Stimulated activated effector memory CD8-positive, alpha-beta T cell treated with anti-CD3 and anti-CD28 coated beads, Interleukin-12 subunit alpha, Interleukin-12 subunit beta, amount 100 ng/mL, for 72 hours (primary cell): Measurements from ENCODE around the gene ARHGAP26.
"Not testable (repeated sequence)": the region's sequence is repeated elsewhere in the genome, so short reads cannot be mapped to it uniquely, and the experiment has no call there.

Experiments used
- ATAC-seq: fragments of 150-1000 bp; cut with Tn5 transposase; 2 replicates; pipeline ENCODE4 v1.10.0; 2021
- DNase-seq, 2 donors: peaks; one replicate each; pipeline ENCODE4 v3.0.0; 2021 to 2022; ENCODE audit warnings: low spot score in 2 of 2
- H3K27ac Mint-ChIP-seq: one replicate; pipeline ENCODE4 v1.8.0; 2022; ENCODE audit warnings: mild to moderate bottlenecking, mixed read lengths
- H3K36me3 Mint-ChIP-seq: one replicate; pipeline ENCODE4 v1.8.0; 2022; ENCODE audit warnings: mild to moderate bottlenecking, mixed read lengths
- H3K4me1 Mint-ChIP-seq: one replicate; pipeline ENCODE4 v1.8.0; 2022; ENCODE audit warnings: mixed read lengths
- H3K4me3 Mint-ChIP-seq: one replicate; pipeline ENCODE4 v1.8.0; 2022; ENCODE audit warnings: mild to moderate bottlenecking, mixed read lengths
- H3K9me3 Mint-ChIP-seq: one replicate; pipeline ENCODE4 v1.8.0; 2022; ENCODE audit warnings: mixed read lengths

ARHGAP26 gene

DNA sequence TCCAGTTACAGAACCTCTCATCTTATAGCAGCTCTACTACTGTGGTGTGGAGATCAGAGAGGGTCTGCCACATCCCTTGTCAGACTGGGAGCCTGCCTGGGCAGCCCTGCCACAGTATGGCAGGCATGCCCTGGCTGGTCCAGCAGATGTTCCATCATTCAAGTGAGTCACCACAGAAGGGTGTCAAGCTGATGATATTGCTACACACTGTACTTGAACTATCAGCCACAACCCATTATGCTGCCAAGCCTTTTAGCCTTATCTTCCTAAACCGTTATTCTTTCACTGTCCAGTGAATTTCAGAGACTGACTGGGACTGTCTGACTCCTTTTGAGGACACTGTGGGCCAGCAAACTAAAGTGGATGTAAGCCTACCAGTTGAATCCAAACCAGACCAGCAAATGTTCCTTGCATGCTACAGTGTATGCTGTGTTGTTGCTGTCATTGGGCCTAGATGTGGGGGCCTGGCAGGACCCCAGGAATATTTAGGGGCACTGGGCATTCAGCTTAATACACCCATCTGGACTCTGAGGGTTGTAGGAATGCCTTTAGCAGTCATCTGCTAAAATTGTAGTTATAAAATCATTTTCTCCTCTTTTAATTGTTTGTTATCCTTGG lies 430.7 kb downstream of the ARHGAP26 start:
- DNase-seq (no peak), ATAC-seq (peak; percentile 74)
- Mint-ChIP-seq H3K9me3 (peaks cover 3% of the 10 kb centered on the region), H3K27ac (no peak overlapping the region), H3K4me1 (peaks cover 37% of the 10 kb centered on the region), H3K4me3 (no peak overlapping the region), H3K36me3 (no peaks in the 10 kb centered on the region)

DNA sequence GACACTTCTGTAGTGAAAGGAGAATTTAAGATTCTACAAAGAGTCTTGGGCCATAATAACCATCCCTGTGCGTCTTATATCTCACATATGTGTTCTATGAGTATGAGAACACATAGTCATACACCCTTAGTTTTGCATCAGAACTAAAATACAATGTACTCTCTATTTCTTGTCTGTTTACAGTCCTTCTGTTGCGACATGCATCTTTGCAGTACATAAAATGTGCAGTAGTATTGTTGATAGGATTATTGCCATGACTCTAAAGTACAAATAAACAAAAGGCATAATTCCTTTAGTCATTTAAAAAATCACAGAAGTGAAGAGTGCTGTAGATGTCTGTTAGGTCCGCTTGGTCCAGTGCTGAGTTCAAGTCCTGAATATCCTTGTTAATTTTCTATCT lies 431.4 kb downstream of the ARHGAP26 start:
- Mint-ChIP-seq H3K27ac (no peak overlapping the region), H3K36me3 (no peaks in the 10 kb centered on the region), H3K9me3 (peaks cover 3% of the 10 kb centered on the region), H3K4me1 (peaks cover 38% of the 10 kb centered on the region), H3K4me3 (no peak overlapping the region)
- ATAC-seq: no peak
- DNase-seq: no peak

DNA sequence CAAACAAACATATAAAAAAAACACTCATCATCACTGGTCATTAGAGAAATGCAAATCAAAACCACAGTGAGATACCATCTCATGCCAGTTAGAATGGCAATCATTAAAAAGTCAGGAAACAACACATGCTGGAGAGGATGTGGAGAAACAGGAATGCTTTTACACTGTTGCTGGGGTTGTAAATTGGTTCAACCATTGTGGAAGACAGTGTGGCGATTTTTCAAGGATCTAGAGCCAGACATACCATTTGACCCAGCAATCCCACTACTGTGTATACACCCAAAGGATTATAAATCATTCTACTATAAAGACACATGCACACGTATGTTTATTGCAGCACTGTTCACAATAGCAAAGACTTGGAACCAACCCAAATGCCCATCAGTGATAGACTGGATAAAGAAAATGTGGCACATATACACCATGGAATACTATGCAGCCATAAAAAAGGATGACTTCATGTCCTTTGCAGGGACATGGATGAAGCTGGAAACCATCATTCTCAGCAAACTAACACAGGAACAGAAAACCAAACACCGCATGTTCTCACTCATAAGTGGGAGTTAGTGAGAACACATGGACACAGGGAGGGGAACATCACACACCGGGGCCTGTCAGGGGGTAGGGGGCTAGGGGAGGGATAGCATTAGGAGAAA lies 433.3 kb downstream of the ARHGAP26 start:
- not testable (repeated sequence) for ATAC-seq, H3K4me3 Mint-ChIP-seq, H3K9me3 Mint-ChIP-seq, H3K27ac Mint-ChIP-seq, DNase-seq, H3K36me3 Mint-ChIP-seq
- H3K4me1 Mint-ChIP-seq: peaks cover 42% of the 10 kb centered on the region

DNA sequence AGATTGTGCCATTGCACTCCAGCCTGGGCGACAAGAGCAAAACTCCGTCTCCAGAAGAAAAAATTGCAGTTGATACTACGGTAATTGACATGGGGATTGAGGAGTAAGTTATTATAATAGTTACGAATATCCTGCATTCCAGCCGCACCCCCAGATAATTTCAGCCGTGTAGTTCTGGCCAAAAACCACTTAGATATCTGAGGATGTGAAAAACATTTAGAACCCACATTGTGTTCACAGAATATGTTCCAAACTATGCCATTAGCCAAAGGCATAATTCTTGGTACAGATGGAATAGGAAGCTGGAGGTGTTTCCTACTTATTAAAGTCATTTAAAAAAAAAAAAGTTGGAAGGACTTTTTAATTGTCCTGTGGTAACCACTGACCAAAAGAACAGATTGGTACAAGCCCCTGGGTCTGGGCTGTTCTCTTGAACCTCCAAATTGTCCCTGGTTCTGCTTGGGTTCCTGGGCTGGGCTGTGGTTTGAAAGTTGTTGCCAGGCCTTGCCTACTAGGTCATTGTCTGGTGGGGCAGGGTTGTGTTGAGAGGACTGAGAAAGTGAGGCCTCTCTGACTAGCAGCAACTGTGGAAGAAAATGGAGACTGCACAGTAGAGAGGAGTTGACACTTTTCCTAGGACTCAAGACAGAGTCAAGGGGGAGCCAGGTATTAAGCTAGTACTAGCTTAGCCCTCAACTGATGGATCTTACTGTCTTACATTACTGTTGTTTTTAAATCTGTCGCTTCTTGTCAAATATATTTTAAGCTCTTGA lies 434.5 kb downstream of the ARHGAP26 start:
- H3K4me1 Mint-ChIP-seq: peaks cover 42% of the 10 kb centered on the region
- no peaks in the 10 kb centered on the region for H3K36me3 Mint-ChIP-seq
- DNase-seq (no peak), ATAC-seq (no peak)
- H3K9me3 Mint-ChIP-seq: no peaks in the 10 kb centered on the region
- peak overlapping the region; percentile 84 for H3K27ac Mint-ChIP-seq
- no peak overlapping the region for H3K4me3 Mint-ChIP-seq

DNA sequence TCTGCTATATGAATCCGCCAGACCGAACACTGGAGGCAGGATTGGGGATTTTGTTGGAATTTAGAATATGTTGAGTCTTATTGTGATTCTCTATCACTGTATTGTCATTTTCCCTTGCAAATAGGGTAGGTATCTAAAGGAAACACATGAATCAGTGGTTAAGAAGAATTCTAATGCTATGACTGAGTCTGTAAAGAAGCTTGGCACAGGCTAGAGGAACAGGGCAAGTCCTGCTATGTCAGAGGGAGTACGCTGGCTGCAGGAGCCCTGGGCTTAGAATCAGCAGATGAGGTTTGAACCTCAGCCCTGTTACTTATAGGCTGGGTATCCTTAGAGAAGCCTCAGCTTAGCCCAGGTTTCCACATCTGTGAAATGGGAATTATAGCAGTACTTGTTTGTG lies 435.2 kb downstream of the ARHGAP26 start:
- no peak for ATAC-seq
- no peak for DNase-seq
- H3K27ac Mint-ChIP-seq: peak overlapping the region; percentile 84
- peaks cover 5% of the 10 kb centered on the region for H3K36me3 Mint-ChIP-seq
- H3K4me1 Mint-ChIP-seq: peaks cover 45% of the 10 kb centered on the region
- H3K4me3 Mint-ChIP-seq: peak overlapping the region; percentile 46
- no peaks in the 10 kb centered on the region for H3K9me3 Mint-ChIP-seq

DNA sequence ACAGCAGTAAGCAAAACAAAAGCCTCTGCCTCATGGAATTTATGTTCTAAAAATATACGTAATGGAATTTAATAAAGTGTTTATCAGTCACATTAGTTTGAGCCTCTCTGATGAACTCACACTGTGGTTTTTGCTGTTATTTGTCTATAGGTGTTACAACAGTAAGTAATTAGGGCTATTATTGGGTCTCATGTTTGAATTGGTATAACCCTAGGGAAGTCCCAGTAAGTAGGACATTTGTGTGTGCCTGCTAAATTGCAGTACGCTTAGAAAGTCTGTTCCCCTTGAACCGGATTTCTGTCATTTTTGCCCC lies 435.7 kb downstream of the ARHGAP26 start:
- ATAC-seq (peak; percentile 9), DNase-seq (no peak)
- peak overlapping the region; percentile 46 for H3K4me3 Mint-ChIP-seq
- H3K9me3 Mint-ChIP-seq: no peaks in the 10 kb centered on the region
- H3K27ac Mint-ChIP-seq: peak overlapping the region; percentile 84
- peaks cover 5% of the 10 kb centered on the region for H3K36me3 Mint-ChIP-seq
- H3K4me1 Mint-ChIP-seq: peaks cover 44% of the 10 kb centered on the region

DNA sequence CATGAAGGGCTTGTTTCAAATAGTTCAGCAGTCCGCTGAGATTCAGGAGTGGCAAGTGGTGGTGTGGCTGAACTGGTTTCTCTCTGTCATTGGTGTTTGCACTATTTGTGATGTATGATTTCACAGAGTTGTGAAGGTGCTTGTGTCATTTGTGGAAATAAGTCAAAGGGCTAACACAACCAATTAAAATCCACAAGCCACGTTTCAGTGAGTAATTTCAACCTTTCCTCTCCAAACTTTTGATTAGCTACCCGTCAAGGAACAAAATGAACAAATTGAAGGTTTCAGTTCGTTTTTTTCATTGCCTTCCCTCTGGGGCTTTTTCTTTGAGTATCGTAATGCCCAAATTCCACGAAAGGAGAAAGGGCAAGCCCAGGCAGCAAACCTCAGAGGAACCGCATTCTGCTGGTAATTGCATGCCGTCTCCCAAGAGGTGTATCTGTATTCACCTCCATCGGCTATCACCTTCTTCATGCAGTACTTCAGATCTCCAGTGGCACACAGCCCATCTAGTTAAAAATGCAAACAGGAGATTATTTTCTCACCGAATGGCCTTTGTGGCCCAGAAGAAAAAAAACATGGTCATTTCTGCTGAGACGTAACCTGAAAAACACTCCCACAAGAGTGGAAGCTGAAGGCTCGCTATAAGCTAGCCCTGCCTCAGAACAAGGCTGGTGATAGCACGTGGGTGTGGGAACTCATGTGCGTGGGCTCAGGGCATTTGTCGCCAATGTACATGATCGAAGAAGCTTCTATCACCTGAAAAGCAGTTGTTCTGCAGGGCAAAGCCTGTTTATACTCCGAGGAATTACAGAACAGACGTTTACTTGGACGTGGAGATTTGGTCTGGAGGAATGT lies 436.2 kb downstream of the ARHGAP26 start:
- H3K4me1 Mint-ChIP-seq: peaks cover 42% of the 10 kb centered on the region
- peak overlapping the region; percentile 84 for H3K27ac Mint-ChIP-seq
- ATAC-seq (peak; percentile 76), DNase-seq (peak in 1 of 2 donors; percentile 85)
- H3K36me3 Mint-ChIP-seq: peaks cover 5% of the 10 kb centered on the region
- no peaks in the 10 kb centered on the region for H3K9me3 Mint-ChIP-seq
- H3K4me3 Mint-ChIP-seq: peak overlapping the region; percentile 46

DNA sequence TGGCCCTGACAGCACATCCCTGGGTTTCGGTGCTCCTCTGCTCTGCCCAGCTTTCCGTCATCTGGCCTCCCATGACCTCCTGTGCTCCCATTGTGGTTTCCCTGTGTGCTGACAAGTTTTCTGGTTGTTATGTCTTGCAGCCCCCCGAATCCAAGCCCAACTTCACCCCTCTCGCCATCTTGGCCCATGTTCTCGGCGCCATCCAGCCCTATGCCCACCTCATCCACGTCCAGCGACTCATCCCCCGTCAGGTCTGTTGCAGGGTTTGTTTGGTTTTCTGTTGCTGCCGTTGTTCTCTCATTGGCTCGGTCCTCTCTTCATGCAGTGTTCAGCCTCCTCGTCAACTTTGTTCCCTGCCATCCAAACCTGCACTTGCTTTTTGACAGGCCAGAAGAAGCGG lies 436.9 kb downstream of the ARHGAP26 start:
- peak overlapping the region; percentile 46 for H3K4me3 Mint-ChIP-seq
- DNase-seq (peak in 1 of 2 donors; percentile 67), ATAC-seq (peak; percentile 2)
- H3K36me3 Mint-ChIP-seq: peaks cover 5% of the 10 kb centered on the region
- H3K27ac Mint-ChIP-seq: peak overlapping the region; percentile 84
- no peaks in the 10 kb centered on the region for H3K9me3 Mint-ChIP-seq
- H3K4me1 Mint-ChIP-seq: peaks cover 42% of the 10 kb centered on the region

DNA sequence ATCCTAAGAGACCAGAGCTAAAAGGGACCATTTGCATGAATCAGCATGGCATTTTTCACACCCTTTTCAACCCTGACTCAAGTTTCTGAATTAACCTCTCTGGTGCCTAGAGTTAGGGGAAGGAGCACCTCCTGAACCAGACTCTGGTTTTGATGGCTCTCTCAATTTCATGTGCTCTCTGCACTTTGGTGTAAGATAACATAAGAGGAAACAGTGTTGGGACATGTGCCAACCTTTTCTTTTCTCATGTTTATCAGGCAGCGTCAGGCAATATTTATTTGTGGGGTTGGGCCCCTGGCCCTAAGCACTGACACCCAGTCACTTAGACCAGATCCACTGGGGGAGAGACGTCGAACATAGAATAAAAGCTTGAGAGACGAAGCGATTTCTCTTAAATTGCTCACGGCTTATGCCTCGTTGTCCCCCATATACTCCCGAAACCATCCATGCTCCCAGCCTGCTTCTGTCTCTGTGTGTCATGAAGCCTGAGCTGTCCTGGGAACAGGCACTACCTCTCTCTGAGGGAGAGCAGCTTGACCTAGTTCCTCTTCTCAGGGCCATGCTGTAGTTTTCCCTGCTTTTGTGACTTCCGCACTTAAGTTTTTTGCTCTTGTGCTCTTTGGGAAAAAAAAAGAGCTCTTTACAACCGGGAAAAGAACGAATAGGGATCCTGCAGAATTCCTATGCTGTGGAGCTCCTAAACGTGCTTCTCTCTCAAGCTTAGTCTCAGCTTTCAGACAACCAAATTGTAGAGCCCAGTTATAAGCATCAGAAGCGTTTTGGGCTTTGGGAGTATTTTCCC lies 437.6 kb downstream of the ARHGAP26 start:
- Mint-ChIP-seq H3K27ac (peak overlapping the region; percentile 84), H3K4me3 (peak overlapping the region; percentile 46), H3K9me3 (no peaks in the 10 kb centered on the region), H3K4me1 (peaks cover 42% of the 10 kb centered on the region), H3K36me3 (peaks cover 5% of the 10 kb centered on the region)
- DNase-seq (peak in 1 of 2 donors; percentile 57), ATAC-seq (peak; percentile 79)

DNA sequence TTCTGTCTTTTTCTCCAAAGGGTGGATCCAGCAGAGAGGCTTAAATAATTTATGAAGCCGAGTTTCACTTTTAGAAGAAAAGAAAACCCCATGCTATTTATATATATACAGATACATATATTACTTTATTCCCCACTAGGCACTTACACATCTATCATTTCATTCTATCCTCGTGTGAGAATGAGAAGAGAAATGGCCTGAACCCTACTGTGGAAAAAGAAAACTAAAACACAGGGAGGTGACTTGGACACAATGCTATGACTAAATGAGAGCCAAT lies 438.1 kb downstream of the ARHGAP26 start:
- ATAC-seq: no peak
- H3K4me1 Mint-ChIP-seq: peaks cover 45% of the 10 kb centered on the region
- H3K36me3 Mint-ChIP-seq: peaks cover 5% of the 10 kb centered on the region
- H3K4me3 Mint-ChIP-seq: no peak overlapping the region
- DNase-seq: no peak
- no peak overlapping the region for H3K27ac Mint-ChIP-seq
- no peaks in the 10 kb centered on the region for H3K9me3 Mint-ChIP-seq

DNA sequence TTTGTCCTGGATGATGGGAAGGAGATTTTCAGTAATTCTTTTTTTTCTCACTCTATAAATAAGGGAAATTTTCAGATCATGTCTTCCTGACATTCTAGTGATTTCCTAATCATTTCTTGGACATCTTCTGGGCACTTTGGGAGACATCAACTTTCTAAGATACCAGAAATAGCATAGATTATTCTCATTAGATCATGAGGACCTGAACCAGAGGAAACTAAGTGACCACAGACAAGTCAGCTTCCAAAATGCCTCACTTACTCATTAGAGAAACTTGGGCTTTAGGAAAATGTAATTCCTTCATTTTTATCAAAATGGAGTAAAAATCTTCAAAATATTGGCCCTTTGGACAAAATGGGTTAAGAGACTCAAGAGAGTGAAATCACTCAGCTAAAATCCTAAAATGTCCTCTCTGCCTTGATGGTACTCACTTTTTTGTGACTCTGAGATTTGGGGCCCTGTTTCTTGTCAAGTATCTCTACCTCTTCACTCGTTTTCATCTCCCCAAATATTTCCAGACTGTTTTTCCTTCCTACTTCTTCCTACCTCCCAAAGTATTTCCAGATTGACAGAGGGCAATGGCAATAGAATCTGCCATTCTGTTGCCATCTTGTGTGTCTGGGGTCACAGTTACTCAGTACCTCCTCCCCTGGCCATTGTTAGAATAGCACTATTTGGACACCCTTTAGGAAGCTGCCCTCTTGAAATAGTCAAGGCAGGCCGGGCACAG lies 438.8 kb downstream of the ARHGAP26 start:
- no peak for DNase-seq
- no peak overlapping the region for H3K4me3 Mint-ChIP-seq
- no peaks in the 10 kb centered on the region for H3K9me3 Mint-ChIP-seq
- no peak overlapping the region for H3K27ac Mint-ChIP-seq
- ATAC-seq: no peak
- H3K36me3 Mint-ChIP-seq: peaks cover 8% of the 10 kb centered on the region
- peaks cover 51% of the 10 kb centered on the region for H3K4me1 Mint-ChIP-seq

DNA sequence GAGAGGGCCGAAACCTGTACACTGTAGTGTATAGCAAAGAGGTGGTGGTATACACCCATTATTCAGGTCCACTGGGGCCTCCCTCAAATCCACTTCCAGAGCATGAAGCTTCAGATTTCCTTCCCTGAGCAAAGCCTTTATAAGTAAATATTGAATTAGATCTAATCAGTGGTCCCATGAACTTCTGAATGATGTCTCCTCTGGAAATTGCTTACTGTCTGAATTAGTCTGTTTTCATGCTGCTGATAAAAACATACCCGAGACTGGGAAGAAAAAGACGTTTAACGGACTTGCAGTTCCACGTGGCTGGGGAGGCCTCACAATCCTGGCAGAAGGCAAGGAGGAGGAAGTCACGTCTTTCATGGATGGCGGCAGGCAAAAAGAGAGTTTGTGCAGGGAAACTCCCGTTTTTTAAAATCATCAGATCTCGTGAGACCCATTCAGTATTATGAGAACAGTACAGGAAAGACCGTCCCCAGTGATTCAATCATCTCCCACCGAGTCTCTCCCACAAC lies 439.8 kb downstream of the ARHGAP26 start:
- H3K4me1 Mint-ChIP-seq: peaks cover 59% of the 10 kb centered on the region
- DNase-seq (no peak), ATAC-seq (no peak)
- H3K27ac Mint-ChIP-seq: no peak overlapping the region
- peaks cover 18% of the 10 kb centered on the region for H3K36me3 Mint-ChIP-seq
- H3K9me3 Mint-ChIP-seq: no peaks in the 10 kb centered on the region
- H3K4me3 Mint-ChIP-seq: no peak overlapping the region

DNA sequence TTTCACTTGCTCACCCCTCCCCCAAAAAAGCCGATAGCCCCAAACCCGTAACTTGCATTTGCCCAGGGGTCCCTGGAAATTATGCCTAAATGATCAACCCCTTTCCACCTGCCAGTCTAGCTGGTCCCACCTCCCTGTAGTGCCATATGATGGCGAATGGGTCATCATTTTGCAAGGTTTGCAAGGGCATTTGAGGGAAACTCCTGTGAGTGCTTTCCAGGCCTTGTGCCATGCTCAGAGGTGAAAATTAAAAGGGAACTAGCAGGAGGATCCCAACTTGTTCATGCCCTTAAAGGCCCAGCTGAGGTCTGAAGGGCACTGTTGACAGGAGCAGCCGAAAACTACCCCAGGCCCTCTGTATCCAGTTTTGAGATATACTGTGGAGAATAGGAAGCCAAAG lies 440.4 kb downstream of the ARHGAP26 start:
- Mint-ChIP-seq H3K27ac (no peak overlapping the region), H3K4me3 (no peak overlapping the region), H3K9me3 (no peaks in the 10 kb centered on the region), H3K4me1 (peaks cover 57% of the 10 kb centered on the region), H3K36me3 (peaks cover 24% of the 10 kb centered on the region)
- ATAC-seq (no peak), DNase-seq (no peak)

DNA sequence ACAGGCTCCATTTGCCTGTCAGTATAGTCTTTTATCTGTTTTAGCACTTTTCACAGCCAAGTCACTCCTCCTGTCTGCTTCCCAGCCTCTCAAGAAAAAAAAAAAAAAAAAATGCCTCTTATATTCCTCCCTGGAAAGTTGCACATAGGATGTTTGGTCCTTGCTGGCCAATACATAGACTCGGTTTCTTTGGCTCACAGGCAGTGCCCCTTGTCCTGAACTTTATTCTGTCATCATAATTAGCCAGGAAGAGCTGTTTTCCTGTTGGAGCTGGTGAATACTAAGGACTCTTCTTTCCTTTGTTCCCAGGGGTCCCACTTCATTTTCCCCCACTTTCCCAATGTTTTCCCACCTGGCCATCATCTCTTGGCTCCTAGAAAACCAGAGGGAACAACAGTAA lies 442.1 kb downstream of the ARHGAP26 start:
- peaks cover 57% of the 10 kb centered on the region for H3K4me1 Mint-ChIP-seq

More for the DNA sequence above, 442.1 kb downstream of the ARHGAP26 start:
- ATAC-seq (no peak), DNase-seq (no peak)
- peaks cover 33% of the 10 kb centered on the region for H3K36me3 Mint-ChIP-seq
- H3K9me3 Mint-ChIP-seq: no peaks in the 10 kb centered on the region
- no peak overlapping the region for H3K4me3 Mint-ChIP-seq
- H3K27ac Mint-ChIP-seq: peak overlapping the region; percentile 11
